K562 (cell line): ENCODE data around the gene CELSR2. TPM values are rescaled to one million over a fixed set of nuclear protein-coding genes. Genes with fewer than 3 reads are reported as not detected.

ENCODE experiments used
- ATAC-seq: fragments of 200-7000 bp; cut with Tn5 transposase; 3 replicates; pipeline ENCODE4 v1.9.1; 2020; ENCODE audit warnings: moderate library complexity
- BruUV-seq: library from RNA; stranded (reverse); fragments of 400-500 nt; replicated peaks from 2 replicates; lab custom pipeline; 2021; lab: Mats Ljungman, UMichigan
- CTCF ChIA-PET: fragments of 300-600 bp; formaldehyde crosslinking; extraction: SDS; loops from one replicate; lab custom pipeline; 2021; ENCODE audit warnings: low intra/inter-chr PET ratio; lab: Yijun Ruan, JAX
- POLR2A ChIA-PET: fragments of 300-600, 350-650 bp; sonication (Branson Sonifier 250); formaldehyde crosslinking; extraction: SDS; loops from one replicate; lab custom pipeline; 2021; ENCODE audit warnings: antibody characterized with exemption, inconsistent platforms; lab: Yijun Ruan, JAX
- DNase-seq, 4 experiments: peaks; one replicate each; pipeline versions ENCODE4 v3.0.0 to v3.0.0-alpha.2; 2011 to 2018; ENCODE audit warnings: low spot score in 3 of 4, mixed read lengths in 3 of 4; ENCODE audit errors: extremely low read depth in 1 of 4
- FAIRE-seq: peaks from 2 replicates; lab custom pipeline; 2011; peaks lifted over from hg19 to GRCh38; lab: Jason Lieb, UNC
- H2AFZ ChIP-seq: 2 replicates; pipeline ENCODE4 v1.6.0; 2011; ENCODE audit warnings: low read depth, low read length, control low read depth, inconsistent platforms
- H3K27ac ChIP-seq: fragments of 200-600 bp; 3 replicates; pipeline ENCODE4 v1.8.0; 2011; ENCODE audit warnings: low read depth, mild to moderate bottlenecking, control low read depth, inconsistent platforms, low read length, moderate library complexity, mixed read lengths; ENCODE audit errors: extremely low read depth
- H3K27me3 ChIP-seq, 2 experiments: fragments of 300-600 bp in 1 of 2; 2 replicates in 1 of 2; 3 replicates in 1 of 2; pipeline versions ENCODE4 v1.6.0 to v1.8.0; 2011; ENCODE audit warnings: inconsistent platforms in 2 of 2, low read length in 2 of 2, mild to moderate bottlenecking in 1 of 2, mixed read lengths in 1 of 2, moderate library complexity in 1 of 2; ENCODE audit not compliant: control insufficient read depth in 2 of 2, insufficient read depth in 2 of 2
- H3K36me3 ChIP-seq: fragments of 300-600 bp; 3 replicates; pipeline ENCODE4 v1.8.0; 2011; ENCODE audit warnings: mild to moderate bottlenecking, low read length, inconsistent platforms; ENCODE audit not compliant: control insufficient read depth, insufficient read depth
- H3K4me1 ChIP-seq, 2 experiments: fragments of 200-600 bp in 1 of 2; replicated peaks in 1 of 2; 2 replicates in 1 of 2; 3 replicates in 1 of 2; pipeline versions ENCODE4 v1.5.1 to v1.8.0; 2011; ENCODE audit warnings: inconsistent platforms in 2 of 2, low read length in 2 of 2, mild to moderate bottlenecking in 1 of 2, mixed read lengths in 1 of 2, moderate library complexity in 1 of 2; ENCODE audit not compliant: control insufficient read depth in 2 of 2, insufficient read depth in 2 of 2
- H3K4me2 ChIP-seq: 2 replicates; pipeline ENCODE4 v1.6.1; 2011; ENCODE audit warnings: low read length, control low read depth, inconsistent platforms, mixed read lengths; ENCODE audit not compliant: insufficient read depth
- H3K4me3 ChIP-seq: fragments of 200-600 bp; sonication (generic), shearing (Covaris generic); 2 replicates; pipeline ENCODE4 v1.5.1; 2016; ENCODE audit warnings: control low read depth, inconsistent platforms
- H3K79me2 ChIP-seq: fragments of 200-600 bp; 3 replicates; pipeline ENCODE4 v1.8.0; 2011; ENCODE audit warnings: low read length, inconsistent platforms; ENCODE audit not compliant: control insufficient read depth, insufficient read depth
- H3K9ac ChIP-seq, 2 experiments: 2 replicates each; pipeline versions ENCODE4 v1.6.0 to v1.6.1; 2011; ENCODE audit warnings: low read depth in 2 of 2, low read length in 2 of 2, control low read depth in 1 of 2, inconsistent platforms in 1 of 2, mild to moderate bottlenecking in 1 of 2, mixed read lengths in 1 of 2; ENCODE audit not compliant: insufficient read depth in 1 of 2
- H3K9me1 ChIP-seq: one replicate; pipeline ENCODE4 v1.6.0; 2011; ENCODE audit warnings: inconsistent platforms, mild to moderate bottlenecking, low read length, moderate library complexity; ENCODE audit not compliant: control insufficient read depth, insufficient read depth
- H3K9me3 ChIP-seq: replicated peaks from 2 replicates; pipeline ENCODE4 v1.5.1; 2011; ENCODE audit warnings: low read depth, low read length, inconsistent platforms; ENCODE audit not compliant: control insufficient read depth, insufficient read depth
- H4K20me1 ChIP-seq: replicated peaks from 2 replicates; pipeline ENCODE4 v1.6.1; 2011; ENCODE audit warnings: low read length, inconsistent platforms, mixed read lengths; ENCODE audit not compliant: control insufficient read depth, insufficient read depth
- BACH1 ChIP-seq: fragments of 200-800 bp; sonication (Bioruptor generic); IDR thresholded peaks from 2 replicates; pipeline ENCODE4 v1.6.1; 2016; ENCODE audit warnings: missing genetic modification characterization, missing compliant biosample characterization
- MTA2 ChIP-seq: fragments of 450-650 bp; IDR thresholded peaks from 2 replicates; pipeline ENCODE4 v1.6.1; 2016; ENCODE audit warnings: low read depth
- NFIC ChIP-seq: fragments of 450-650 bp; IDR thresholded peaks from 2 replicates; pipeline ENCODE4 v1.6.1; 2017; ENCODE audit warnings: mild to moderate bottlenecking, inconsistent platforms
- RBM14 ChIP-seq: fragments of 200-400 bp; formaldehyde crosslinking; IDR thresholded peaks from 2 replicates; pipeline ENCODE4 v1.6.1; 2018; ENCODE audit warnings: low read depth, mild to moderate bottlenecking, low read length, moderate library complexity, borderline replicate concordance; ENCODE audit not compliant: insufficient read depth
- ZNF316 ChIP-seq: fragments of 450-650 bp; IDR thresholded peaks from 2 replicates; pipeline ENCODE4 v1.6.1; 2016
- ZNF512 ChIP-seq: IDR thresholded peaks from 2 replicates; pipeline ENCODE4 v1.6.1; 2016; ENCODE audit warnings: missing genetic modification characterization, missing compliant biosample characterization
- WGBS: fragments of 100-300 bp; shearing (Covaris generic); methylation state at CpG from one replicate; pipeline ENCODE4 v1.1.6; 2016; ENCODE audit warnings: low coverage, mixed read lengths; ENCODE audit not compliant: insufficient coverage; ENCODE audit errors: missing lambda C conversion rate; 5-methylcytosine and 5-hydroxymethylcytosine counted together
- in situ Hi-C: fragments of 300-500 bp; cut with MboI; formaldehyde crosslinking; loops from 4 replicates; pipeline ENCODE4 v1.15.0; 2018; ENCODE audit warnings: inconsistent platforms, mixed read lengths
- intact Hi-C: fragments of 100-400 bp; cut with micrococcal nuclease; formaldehyde crosslinking; loops from 2 replicates; pipeline ENCODE4 v1.14.2; 2022
- polyA plus RNA-seq, 8 experiments: library from polyadenylated mRNA; depleted of rRNA in 4 of 8; stranded (reverse) in 5 of 8; unstranded in 3 of 8; fragments of >200 nt; fragmentation: Nextera tagmentation in 2 of 8; fragmentation: Illumina TruSeq in 1 of 8; extraction: Ambion mirVana in 2 of 8; extraction: Trizol in 1 of 8; gene quantifications; 2 replicates each; pipeline versions ENCODE4 v1.2.1 to v1.2.3, GENCODE V29; 2011 to 2014; ENCODE audit warnings: inconsistent platforms in 1 of 8, missing spikeins in 1 of 8
- total RNA-seq, 7 experiments: library from RNA; depleted of rRNA in 6 of 7; stranded (reverse); fragments of >200 nt in 6 of 7; fragmentation: Illumina TruSeq in 2 of 7; extraction: Trizol in 2 of 7; gene quantifications; 2 replicates each; pipeline versions ENCODE4 v1.2.1 to v1.2.3, GENCODE V29; 2011 to 2021; ENCODE audit warnings: low replicate concordance in 1 of 7

Gene CELSR2
- total and polyA plus RNA-seq, 9 of the 15 experiments (the other 6 are each of a cell fraction or from before 2014, with no cell fraction given): 0.31 to 21.9 (median 4.2) TPM

GRCh38 chr1:109272021-109272799 is 22.9 kb downstream of the CELSR2 start:
- H3K4me2 ChIP-seq: no peak overlapping the region
- BruUV-seq: no TSS peak
- peaks cover 39% of the 10 kb centered on the region; the same call in 2 of the 3 replicates for H3K36me3 ChIP-seq
- no peak for DNase-seq
- H3K9me1 ChIP-seq: no peaks in the 10 kb centered on the region
- 91% methylated on average over 10 of the region's 13 CpGs for WGBS
- H3K4me3 ChIP-seq: no peak overlapping the region
- intact Hi-C loops (no loop called here), in situ Hi-C loops (no loop called here)
- no peak overlapping the region for H3K27ac ChIP-seq
- H3K9ac ChIP-seq: peak overlapping the region in 1 of 2 experiments; percentile 76; a peak in 2 of 4 replicates
- no peaks in the 10 kb centered on the region for H3K9me3 ChIP-seq
- FAIRE-seq: no peak
- no peaks in the 10 kb centered on the region for H3K27me3 ChIP-seq
- no peak for ATAC-seq
- no peaks in the 10 kb centered on the region for H3K79me2 ChIP-seq
- TF ChIP-seq NFIC: peak; percentile 33; the same call in 1 of the 2 replicates
- no peak for TF ChIP-seq ZNF316
- ChIA-PET CTCF (no interaction called here), POLR2A (no interaction called here)
- peaks cover 28 to 66% of the 10 kb centered on the region in 2 experiments for H3K4me1 ChIP-seq
- no peaks in the 10 kb centered on the region for H4K20me1 ChIP-seq
- H2AFZ ChIP-seq: no peak overlapping the region

- Histone ChIP-seq H3K4me3 (no peak overlapping the region), H3K4me1 (peaks cover 36 to 70% of the 10 kb centered on the region in 2 experiments), H3K4me2 (no peak overlapping the region), H3K9ac (peak overlapping the region in 1 of 2 experiments; percentile 76; a peak in 2 of 4 replicates), H3K27me3 (no peaks in the 10 kb centered on the region), H3K9me1 (no peaks in the 10 kb centered on the region), H2AFZ (no peak overlapping the region), H3K27ac (no peak overlapping the region), H4K20me1 (0 out of 2 replicates have a peak, but pooled peaks cover 4% of the 10 kb centered on the region), H3K36me3 (peaks cover 41% of the 10 kb centered on the region; the same call in 2 of the 3 replicates), H3K79me2 (0 out of 3 replicates have a peak, but pooled peaks cover 2% of the 10 kb centered on the region), H3K9me3 (no peaks in the 10 kb centered on the region)
- intact Hi-C loops (no loop called here), in situ Hi-C loops (no loop called here)
- BruUV-seq: no TSS peak
- ChIA-PET CTCF (interaction anchor here (0.5 to 1.1 kb wide), 2 partner anchors 10 to 1787 kb away, joined by 3 to 5 read pairs; no protein-coding TSS in a partner anchor), POLR2A (no interaction called here)
- no peak for ATAC-seq
- DNase-seq: no peak
- FAIRE-seq: no peak
- WGBS: 79% methylated on average over 13 of the region's 16 CpGs
- TF ChIP-seq ZNF512 (tag) (no peak), RBM14 (0 out of 2 replicates have a peak, but pooled peaks have one; percentile 33), BACH1 (tag) (no peak), MTA2 (no peak)
Observed at GRCh38 chr1:109272831-109273547, 23.6 kb downstream of the CELSR2 start.
